ENCODE results near the gene ABCC2. TPM values are rescaled to one million over a fixed set of nuclear protein-coding genes. Genes with fewer than 3 reads are reported as not detected.

Gene ABCC2
- total RNA-seq, 1 donor from 2014 or later = 0.22 TPM

DNA sequence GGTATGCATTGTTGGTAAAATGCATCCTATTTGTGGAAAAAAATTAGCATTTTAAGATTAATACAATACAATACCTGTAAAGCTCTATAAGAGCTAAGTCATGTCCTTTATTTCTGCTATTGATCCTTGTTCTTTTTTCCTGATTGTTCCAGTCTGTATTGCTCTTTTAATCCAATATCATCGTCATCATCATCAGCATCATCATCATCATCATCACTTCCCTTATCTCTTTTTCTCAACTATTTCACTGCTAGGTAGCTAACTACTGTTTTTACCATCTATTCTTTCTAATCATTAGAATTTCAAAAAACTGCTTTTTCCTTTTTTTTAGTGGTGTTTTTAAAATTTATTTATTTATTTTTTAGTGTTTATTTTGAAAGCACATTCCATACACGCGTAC is 71.2 kb downstream of the ABCC2 start:
- TF ChIP-seq, protein P1, sequence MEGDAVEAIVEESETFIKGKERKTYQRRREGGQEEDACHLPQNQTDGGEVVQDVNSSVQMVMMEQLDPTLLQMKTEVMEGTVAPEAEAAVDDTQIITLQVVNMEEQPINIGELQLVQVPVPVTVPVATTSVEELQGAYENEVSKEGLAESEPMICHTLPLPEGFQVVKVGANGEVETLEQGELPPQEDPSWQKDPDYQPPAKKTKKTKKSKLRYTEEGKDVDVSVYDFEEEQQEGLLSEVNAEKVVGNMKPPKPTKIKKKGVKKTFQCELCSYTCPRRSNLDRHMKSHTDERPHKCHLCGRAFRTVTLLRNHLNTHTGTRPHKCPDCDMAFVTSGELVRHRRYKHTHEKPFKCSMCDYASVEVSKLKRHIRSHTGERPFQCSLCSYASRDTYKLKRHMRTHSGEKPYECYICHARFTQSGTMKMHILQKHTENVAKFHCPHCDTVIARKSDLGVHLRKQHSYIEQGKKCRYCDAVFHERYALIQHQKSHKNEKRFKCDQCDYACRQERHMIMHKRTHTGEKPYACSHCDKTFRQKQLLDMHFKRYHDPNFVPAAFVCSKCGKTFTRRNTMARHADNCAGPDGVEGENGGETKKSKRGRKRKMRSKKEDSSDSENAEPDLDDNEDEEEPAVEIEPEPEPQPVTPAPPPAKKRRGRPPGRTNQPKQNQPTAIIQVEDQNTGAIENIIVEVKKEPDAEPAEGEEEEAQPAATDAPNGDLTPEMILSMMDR (IDR thresholded peaks at IDR 0.05; ENCODE audit: borderline replicate concordance) = no peak
- Histone ChIP-seq H3K4me1 (no peaks in the 10 kb centered on the region), H3K27me3 (ENCODE audit: low read depth) (no peaks in the 10 kb centered on the region), H3K36me3 (no peaks in the 10 kb centered on the region), H3K9me3 (replicated peaks) (peaks cover 8% of the 10 kb centered on the region), H3K4me3 (no peak overlapping the region), H3K27ac (replicated peaks) (no peak overlapping the region)
- no peak for DNase-seq
- intact Hi-C loops (cut with micrococcal nuclease) = loop anchor here (10.0 kb wide), 1 partner anchor 161 kb away; no protein-coding TSS in a partner anchor

DNA sequence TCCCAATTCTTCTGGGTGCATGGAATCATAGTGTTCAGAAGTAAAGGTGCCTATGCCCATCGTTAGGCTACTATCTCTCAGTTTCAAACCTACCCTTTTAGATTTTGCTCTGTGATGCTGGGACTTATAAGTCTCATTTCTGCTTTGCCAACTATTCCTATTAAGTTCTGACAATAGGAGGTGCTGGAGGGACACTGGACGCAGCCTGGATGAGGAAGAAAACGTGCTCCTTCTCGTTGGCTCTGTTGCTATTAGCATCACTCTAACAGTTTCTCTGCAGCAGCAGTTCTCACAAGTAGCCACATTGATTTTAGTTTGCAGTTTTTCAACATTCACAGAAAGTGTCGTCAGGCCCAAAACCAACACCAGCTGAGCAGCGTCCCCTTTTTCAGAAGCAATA is 72.4 kb downstream of the ABCC2 start:
- Histone ChIP-seq H3K27ac (replicated peaks) (no peak overlapping the region), H3K4me1 (no peaks in the 10 kb centered on the region), H3K4me3 (no peak overlapping the region), H3K27me3 (ENCODE audit: low read depth) (no peaks in the 10 kb centered on the region), H3K36me3 (no peaks in the 10 kb centered on the region), H3K9me3 (replicated peaks) (peaks cover 8% of the 10 kb centered on the region)
- intact Hi-C loops (cut with micrococcal nuclease) = loop anchor here (10.0 kb wide), 1 partner anchor 160 kb away; no protein-coding TSS in a partner anchor
- TF ChIP-seq, protein P1 (IDR thresholded peaks at IDR 0.05; ENCODE audit: borderline replicate concordance) = peak; percentile 62
- no peak for DNase-seq

DNA sequence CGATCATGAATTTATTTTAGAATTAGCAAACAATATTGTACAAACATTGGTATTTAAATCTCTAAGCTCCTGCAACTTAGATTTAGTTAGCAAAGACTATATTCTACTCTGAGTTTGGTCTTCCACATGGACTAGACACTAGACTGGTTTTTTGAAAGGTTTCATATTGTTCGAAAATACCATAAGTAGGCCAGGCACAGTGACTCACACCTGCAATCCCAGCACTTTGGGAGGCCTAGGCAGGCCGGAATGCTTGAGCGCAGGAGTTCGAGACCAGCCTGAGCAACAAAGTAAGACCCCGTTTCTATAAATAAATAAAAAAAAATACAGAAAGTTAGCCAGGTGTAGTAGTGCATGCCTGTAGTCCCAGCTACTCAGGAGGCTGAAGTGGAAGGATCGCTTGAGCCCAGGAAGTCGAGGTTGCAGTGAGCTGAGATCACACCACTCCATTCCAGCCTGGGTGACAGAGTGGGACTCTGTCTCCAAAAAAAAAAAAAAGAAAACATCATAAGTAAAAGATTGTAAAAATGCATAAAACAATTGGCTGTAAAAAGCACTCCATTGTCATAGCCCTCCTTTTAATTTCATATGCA is 73.1 kb downstream of the ABCC2 start:
- Histone ChIP-seq H3K9me3 (replicated peaks) (peaks cover 8% of the 10 kb centered on the region), H3K4me1 (no peaks in the 10 kb centered on the region), H3K36me3 (no peaks in the 10 kb centered on the region), H3K4me3 (no peak overlapping the region), H3K27ac (replicated peaks) (no peak overlapping the region), H3K27me3 (ENCODE audit: low read depth) (no peaks in the 10 kb centered on the region)
- intact Hi-C loops (cut with micrococcal nuclease) = loop anchor here (10.0 kb wide), 1 partner anchor 159 kb away; no protein-coding TSS in a partner anchor
- TF ChIP-seq, protein P1 (IDR thresholded peaks at IDR 0.05; ENCODE audit: borderline replicate concordance) = no peak
- no peak for DNase-seq

DNA sequence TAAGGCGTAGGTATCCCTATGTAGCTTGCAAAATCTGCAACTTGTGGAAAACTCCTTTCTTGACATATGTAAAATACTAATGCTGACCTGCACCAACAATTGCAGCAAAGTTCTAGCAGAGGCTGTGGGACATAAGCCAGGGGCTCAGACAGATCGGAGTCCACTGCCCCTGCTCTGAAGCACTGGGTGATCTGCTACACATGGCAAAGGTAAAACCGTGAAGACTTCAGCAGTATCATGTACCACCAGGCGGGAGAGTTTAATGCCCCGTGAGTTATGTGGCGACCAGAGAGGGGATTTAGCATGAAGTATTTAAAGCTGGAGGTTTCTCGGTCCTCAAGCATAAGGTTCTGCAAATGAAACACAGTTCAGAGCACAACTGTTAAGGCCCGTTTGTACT is 76.4 kb downstream of the ABCC2 start:
- Histone ChIP-seq H3K36me3 (no peaks in the 10 kb centered on the region), H3K4me1 (no peaks in the 10 kb centered on the region), H3K27me3 (ENCODE audit: low read depth) (no peaks in the 10 kb centered on the region), H3K9me3 (replicated peaks) (no peaks in the 10 kb centered on the region), H3K27ac (replicated peaks) (no peak overlapping the region), H3K4me3 (no peak overlapping the region)
- DNase-seq = no peak
- intact Hi-C loops (cut with micrococcal nuclease) = loop anchor here (10.0 kb wide), 1 partner anchor 156 kb away; no protein-coding TSS in a partner anchor
- TF ChIP-seq, protein P1 (IDR thresholded peaks at IDR 0.05; ENCODE audit: borderline replicate concordance) = no peak

DNA sequence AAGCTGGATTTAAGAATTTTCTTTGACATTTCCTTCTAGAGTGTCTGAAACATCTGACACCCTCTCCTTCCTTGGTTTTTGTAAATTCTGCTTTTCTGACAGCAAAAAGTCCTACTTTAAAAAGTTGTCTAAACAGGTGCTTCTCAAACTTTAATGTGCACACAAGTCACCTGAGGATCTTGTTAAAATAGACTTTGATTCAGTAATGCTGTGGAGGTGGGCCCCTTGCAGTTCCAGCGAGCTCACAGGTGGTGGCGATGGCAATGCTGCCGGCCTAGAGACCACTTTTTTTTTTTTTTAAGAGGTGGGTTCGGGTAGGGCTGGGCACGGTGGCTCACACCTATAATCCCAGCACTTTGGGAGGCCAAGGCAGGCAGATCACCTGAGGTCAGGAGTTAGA is 77.1 kb downstream of the ABCC2 start:
- Histone ChIP-seq H3K36me3 (no peaks in the 10 kb centered on the region), H3K27me3 (ENCODE audit: low read depth) (no peaks in the 10 kb centered on the region), H3K4me3 (no peak overlapping the region), H3K27ac (replicated peaks) (no peak overlapping the region), H3K9me3 (replicated peaks) (no peaks in the 10 kb centered on the region), H3K4me1 (no peaks in the 10 kb centered on the region)
- TF ChIP-seq, protein P1 (IDR thresholded peaks at IDR 0.05; ENCODE audit: borderline replicate concordance) = no peak
- no peak for DNase-seq
- intact Hi-C loops (cut with micrococcal nuclease) = loop anchor here (10.0 kb wide), 1 partner anchor 155 kb away; no protein-coding TSS in a partner anchor

Measured in left ventricle myocardium inferior (tissue), 1 donor.